Naive thymus-derived CD8-positive, alpha-beta T cell (primary cell): ENCODE results near the gene DNAH3. TPM values are rescaled to one million over a fixed set of nuclear protein-coding genes. Genes with fewer than 3 reads are reported as not detected.
"Not testable (repeated sequence)": the region's sequence is repeated elsewhere in the genome, so short reads cannot be mapped to it uniquely, and the experiment has no call there.

Experiments used
- ATAC-seq, 2 donors: fragments of 150-1000 bp; cut with Tn5 transposase in 1 of 2; sonication (Bioruptor Pico), chemical (Tn5 transposase) in 1 of 2; 1 replicate in 1 of 2; 2 replicates in 1 of 2; pipeline ENCODE4 v1.10.0; 2021; ENCODE audit warnings: mild to moderate bottlenecking in 2 of 2, moderate library complexity in 2 of 2
- POLR2A ChIA-PET: fragments of 350-600 bp; sonication (Branson Sonifier 250); formaldehyde crosslinking; loops from one replicate; lab custom pipeline; 2021; ENCODE audit warnings: antibody characterized with exemption; lab: Charles Lee
- DNase-seq, 10 donors: peaks; one replicate each; pipeline versions ENCODE4 v3.0.0 to v3.0.0-alpha.2; 2020 to 2022
- H3K27ac Mint-ChIP-seq, 10 donors: one replicate each; pipeline ENCODE4 v1.8.0; 2020 to 2022; ENCODE audit warnings: mild to moderate bottlenecking in 10 of 10, mixed read lengths in 10 of 10, moderate library complexity in 4 of 10, inconsistent platforms in 1 of 10
- H3K27me3 Mint-ChIP-seq, 5 donors: one replicate each; pipeline ENCODE4 v1.8.0; 2021 to 2022; ENCODE audit warnings: mixed read lengths in 5 of 5
- H3K36me3 Mint-ChIP-seq, 3 donors: one replicate each; pipeline ENCODE4 v1.8.0; 2020 to 2022; ENCODE audit warnings: mixed read lengths in 3 of 3, mild to moderate bottlenecking in 2 of 3, inconsistent platforms in 1 of 3
- H3K4me1 Mint-ChIP-seq, 4 donors: one replicate each; pipeline ENCODE4 v1.8.0; 2021 to 2022; ENCODE audit warnings: mixed read lengths in 4 of 4
- H3K4me3 Mint-ChIP-seq, 10 donors: one replicate each; pipeline ENCODE4 v1.8.0; 2020 to 2022; ENCODE audit warnings: mild to moderate bottlenecking in 10 of 10, mixed read lengths in 10 of 10, moderate library complexity in 6 of 10, inconsistent platforms in 1 of 10
- H3K9me3 Mint-ChIP-seq, 9 donors: one replicate each; pipeline ENCODE4 v1.8.0; 2020 to 2022; ENCODE audit warnings: mixed read lengths in 9 of 9, mild to moderate bottlenecking in 3 of 9, inconsistent platforms in 1 of 9, moderate library complexity in 1 of 9
- polyA plus RNA-seq, 3 donors: library from polyadenylated mRNA; unstranded; fragments of 300-500 nt; fragmentation: Illumina TruSeq; gene quantifications; one replicate each; pipeline ENCODE4 v1.2.3, GENCODE V29; 2021
- total RNA-seq, 8 experiments: library from RNA in 2 of 8; stranded (reverse) in 2 of 8; gene quantifications; one replicate each; pipeline ENCODE4 v1.2.3 and lab custom pipeline; 2021 to 2026

DNAH3 gene
- total and polyA plus RNA-seq, 5 experiments from 2014 or later = not detected

DNA sequence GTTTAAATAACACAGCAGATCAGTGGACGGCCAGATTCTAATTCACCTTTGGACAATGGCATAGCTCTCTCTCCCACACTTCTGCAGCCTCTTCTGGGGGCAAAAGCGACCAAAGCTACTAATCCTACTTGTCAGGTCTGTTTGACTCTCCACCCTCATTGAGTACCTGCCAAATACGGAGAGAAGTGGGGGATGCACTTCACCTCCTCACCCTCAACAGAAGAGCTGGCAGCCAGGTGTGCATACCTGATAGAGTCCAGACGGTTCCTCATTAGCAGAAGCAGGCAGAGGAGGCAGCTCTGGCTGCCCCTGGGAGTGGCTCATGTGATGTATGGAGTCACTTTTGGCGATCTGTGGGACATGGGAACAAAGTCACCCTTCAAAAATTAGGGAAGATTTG is 4.9 kb downstream of the DNAH3 start:
- Mint-ChIP-seq H3K4me1 (peaks cover 0 to 1% (median 0%) of the 10 kb centered on the region in 4 donors), H3K9me3 (peaks cover 0 to 11% (median 5%) of the 10 kb centered on the region in 9 donors), H3K4me3 (no peak overlapping the region), H3K27me3 (peaks cover 11 to 34% (median 19%) of the 10 kb centered on the region in 5 donors), H3K36me3 (peaks cover 0 to 5% (median 2%) of the 10 kb centered on the region in 3 donors), H3K27ac (no peak overlapping the region)
- ATAC-seq (no peak), DNase-seq (no peak)
- POLR2A ChIA-PET = no interaction called here

DNA sequence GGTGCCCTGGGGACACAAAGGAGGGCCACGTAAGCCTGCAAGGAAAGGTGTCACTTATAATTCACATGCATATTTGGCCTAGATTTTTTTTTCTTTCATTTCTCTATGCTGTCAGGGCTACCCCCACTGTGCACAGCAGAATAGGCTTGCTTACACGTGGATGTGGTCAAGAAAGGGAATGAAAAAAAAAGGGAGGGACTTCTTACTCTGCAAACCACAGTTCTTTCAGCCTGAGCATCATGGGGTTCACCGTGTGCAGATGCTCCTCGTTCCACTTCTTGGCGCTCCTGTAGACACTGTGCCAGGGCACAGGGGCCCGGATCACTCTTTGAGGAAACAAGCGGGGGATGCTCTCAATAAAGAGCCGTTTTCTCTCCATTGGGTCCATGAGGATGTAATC is 16.6 kb downstream of the DNAH3 start:
- POLR2A ChIA-PET = no interaction called here
- no peak overlapping the region for H3K4me3 Mint-ChIP-seq
- peaks cover 0 to 5% (median 0%) of the 10 kb centered on the region in 9 donors for H3K9me3 Mint-ChIP-seq
- peaks cover 0 to 4% (median 0%) of the 10 kb centered on the region in 3 donors for H3K36me3 Mint-ChIP-seq
- H3K4me1 Mint-ChIP-seq = no peaks in the 10 kb centered on the region
- H3K27me3 Mint-ChIP-seq = peaks cover 0 to 4% (median 3%) of the 10 kb centered on the region in 5 donors
- no peak for ATAC-seq
- no peak for DNase-seq
- no peak overlapping the region for H3K27ac Mint-ChIP-seq

- DNase-seq (no peak), ATAC-seq (no peak)
- H3K36me3 Mint-ChIP-seq = peaks cover 0 to 6% (median 0%) of the 10 kb centered on the region in 3 donors
- peaks cover 0 to 12% (median 3%) of the 10 kb centered on the region in 5 donors for H3K27me3 Mint-ChIP-seq
- no peaks in the 10 kb centered on the region for H3K9me3 Mint-ChIP-seq
- no peaks in the 10 kb centered on the region for H3K4me1 Mint-ChIP-seq
- POLR2A ChIA-PET = no interaction called here
- no peak overlapping the region for H3K4me3 Mint-ChIP-seq
- H3K27ac Mint-ChIP-seq = peak overlapping the region in 2 of 10 donors; percentile 16 to 23
These were observed 19.8 kb downstream of the DNAH3 start for GRCh38 chr16:21130811-21131210.

DNA sequence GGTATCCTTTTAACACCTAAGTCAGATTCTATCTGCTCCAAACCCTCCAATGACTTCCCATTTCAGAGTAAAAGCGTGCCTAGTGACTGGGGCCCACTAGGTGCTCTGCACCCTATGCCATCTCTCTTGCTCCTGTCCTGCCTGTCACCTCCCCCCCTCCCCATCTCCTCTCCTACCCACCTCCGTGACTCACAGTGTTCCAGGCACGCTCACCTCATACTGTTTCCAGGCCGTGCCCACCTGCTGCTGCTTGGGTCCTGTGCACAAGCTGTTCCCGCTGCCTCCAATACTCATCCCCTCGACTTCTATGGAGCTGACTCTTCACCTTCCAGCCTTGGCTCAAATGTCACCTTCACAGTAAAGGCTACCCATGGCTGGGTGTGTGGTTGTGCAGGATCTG is 21.7 kb downstream of the DNAH3 start:
- Mint-ChIP-seq H3K27me3 (peaks cover 0 to 12% (median 3%) of the 10 kb centered on the region in 5 donors), H3K4me3 (no peak overlapping the region), H3K27ac (no peak overlapping the region), H3K4me1 (no peaks in the 10 kb centered on the region), H3K36me3 (peaks cover 0 to 10% (median 9%) of the 10 kb centered on the region in 3 donors), H3K9me3 (no peaks in the 10 kb centered on the region)
- no peak for DNase-seq
- POLR2A ChIA-PET = no interaction called here
- no peak for ATAC-seq

GRCh38 chr16:21126518-21126917 is 24.1 kb downstream of the DNAH3 start:
- peaks cover 0 to 13% (median 12%) of the 10 kb centered on the region in 3 donors for H3K36me3 Mint-ChIP-seq
- no peak for ATAC-seq
- H3K4me3 Mint-ChIP-seq = no peak overlapping the region
- POLR2A ChIA-PET = no interaction called here
- no peak overlapping the region for H3K27ac Mint-ChIP-seq
- peaks cover 0 to 12% (median 3%) of the 10 kb centered on the region in 5 donors for H3K27me3 Mint-ChIP-seq
- DNase-seq = no peak
- no peaks in the 10 kb centered on the region for H3K9me3 Mint-ChIP-seq
- H3K4me1 Mint-ChIP-seq = no peaks in the 10 kb centered on the region

GRCh38 chr16:21125191-21125590 is 25.5 kb downstream of the DNAH3 start:
- H3K4me1 Mint-ChIP-seq = no peaks in the 10 kb centered on the region
- DNase-seq (no peak), ATAC-seq (no peak)
- H3K36me3 Mint-ChIP-seq = peaks cover 0 to 20% (median 19%) of the 10 kb centered on the region in 3 donors
- H3K9me3 Mint-ChIP-seq = no peaks in the 10 kb centered on the region
- no peak overlapping the region for H3K4me3 Mint-ChIP-seq
- POLR2A ChIA-PET = no interaction called here
- H3K27me3 Mint-ChIP-seq = peaks cover 0 to 11% (median 1%) of the 10 kb centered on the region in 5 donors
- H3K27ac Mint-ChIP-seq = no peak overlapping the region

DNA sequence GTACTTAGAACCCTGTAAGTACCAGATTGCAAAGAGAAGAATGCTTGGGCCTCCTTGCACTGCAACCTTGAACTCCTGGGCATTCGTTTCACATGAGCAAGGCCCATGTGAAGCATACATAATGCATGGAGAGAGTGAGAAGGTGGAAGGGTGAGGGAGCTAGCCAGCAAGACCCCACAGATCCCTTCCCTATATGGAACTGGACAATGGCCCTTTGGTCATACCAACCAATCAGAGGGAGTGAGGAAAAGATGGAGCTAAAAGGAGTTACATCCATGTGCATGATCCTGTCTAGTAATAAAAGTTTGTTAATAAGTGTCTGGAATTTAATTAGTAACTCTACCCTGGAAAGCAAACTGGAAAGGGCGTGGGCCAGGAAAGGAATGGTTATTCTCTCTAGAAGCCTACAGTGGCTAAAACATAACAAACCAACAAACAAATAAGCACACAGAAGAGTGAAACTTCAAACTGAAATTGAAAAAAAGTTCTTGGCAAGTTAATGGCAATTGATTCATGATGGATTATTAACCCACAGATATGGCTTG is 29.6 kb downstream of the DNAH3 start:
- no peak for ATAC-seq
- H3K4me3 Mint-ChIP-seq = no peak overlapping the region
- no peak for DNase-seq
- peaks cover 6 to 17% (median 15%) of the 10 kb centered on the region in 4 donors for H3K4me1 Mint-ChIP-seq
- peaks cover 8 to 32% (median 28%) of the 10 kb centered on the region in 3 donors for H3K36me3 Mint-ChIP-seq
- peak overlapping the region in 1 of 10 donors; percentile 35 for H3K27ac Mint-ChIP-seq
- peaks cover 0 to 11% (median 2%) of the 10 kb centered on the region in 9 donors for H3K9me3 Mint-ChIP-seq
- POLR2A ChIA-PET = no interaction called here
- no peaks in the 10 kb centered on the region for H3K27me3 Mint-ChIP-seq

GRCh38 chr16:21117567-21117966 is 33.1 kb downstream of the DNAH3 start:
- Mint-ChIP-seq H3K27ac (peak overlapping the region in 6 of 10 donors; percentile 17 to 91 (median 63)), H3K27me3 (no peaks in the 10 kb centered on the region), H3K36me3 (peaks cover 8 to 19% (median 18%) of the 10 kb centered on the region in 3 donors), H3K4me1 (peaks cover 7 to 19% (median 16%) of the 10 kb centered on the region in 4 donors), H3K9me3 (peaks cover 0 to 11% (median 2%) of the 10 kb centered on the region in 9 donors), H3K4me3 (peak overlapping the region in 8 of 10 donors; percentile 8 to 81 (median 31))
- DNase-seq (no peak), ATAC-seq (no peak)
- POLR2A ChIA-PET = no interaction called here

- Mint-ChIP-seq H3K4me3 (peak overlapping the region; percentile 73 to 93 (median 84)), H3K27ac (peak overlapping the region in 9 of 10 donors; percentile 33 to 96 (median 61)), H3K4me1 (peaks cover 7 to 19% (median 16%) of the 10 kb centered on the region in 4 donors), H3K27me3 (no peaks in the 10 kb centered on the region), H3K36me3 (peaks cover 8 to 19% (median 16%) of the 10 kb centered on the region in 3 donors), H3K9me3 (peaks cover 0 to 11% (median 2%) of the 10 kb centered on the region in 9 donors)
- POLR2A ChIA-PET = no interaction called here
- peak in 1 of 2 donors; percentile 43 for ATAC-seq
- DNase-seq = peak in 2 of 10 donors; percentile 2 to 5
These were observed 34.4 kb downstream of the DNAH3 start for GRCh38 chr16:21116148-21116693.

- POLR2A ChIA-PET = not testable (repeated sequence)
- H3K36me3 Mint-ChIP-seq = peaks cover 8 to 15% (median 10%) of the 10 kb centered on the region in 3 donors
- H3K9me3 Mint-ChIP-seq = peaks cover 0 to 11% (median 2%) of the 10 kb centered on the region in 9 donors
These were observed 35.1 kb downstream of the DNAH3 start for GRCh38 chr16:21115551-21115950.

GRCh38 chr16:21103941-21104860 is 46.4 kb downstream of the DNAH3 start:
- POLR2A ChIA-PET = no interaction called here
- Mint-ChIP-seq H3K27me3 (peaks cover 0 to 21% (median 12%) of the 10 kb centered on the region in 5 donors), H3K9me3 (no peaks in the 10 kb centered on the region), H3K27ac (no peak overlapping the region), H3K4me3 (no peak overlapping the region), H3K36me3 (no peaks in the 10 kb centered on the region), H3K4me1 (peaks cover 0 to 6% (median under 1%) of the 10 kb centered on the region in 4 donors)
- ATAC-seq (no peak), DNase-seq (no peak)

More at GRCh38 chr16:21115551-21115950, 35.1 kb downstream of the DNAH3 start:
- Mint-ChIP-seq H3K4me1 (peaks cover 7 to 19% (median 16%) of the 10 kb centered on the region in 4 donors), H3K4me3 (peak overlapping the region in 1 of 10 donors; percentile 81)
- DNase-seq, H3K27me3 Mint-ChIP-seq, ATAC-seq, H3K27ac Mint-ChIP-seq: not testable (repeated sequence)

- peak in 1 of 2 donors; percentile 49 for ATAC-seq
- Mint-ChIP-seq H3K36me3 (no peaks in the 10 kb centered on the region), H3K27me3 (peaks cover 7 to 24% (median 18%) of the 10 kb centered on the region in 5 donors), H3K27ac (no peak overlapping the region), H3K4me1 (peaks cover 0 to 6% (median 0%) of the 10 kb centered on the region in 4 donors), H3K4me3 (no peak overlapping the region), H3K9me3 (no peaks in the 10 kb centered on the region)
- DNase-seq = peak in 4 of 10 donors; percentile 5 to 32 (median 16)
- POLR2A ChIA-PET = no interaction called here
These were observed 48.8 kb downstream of the DNAH3 start for GRCh38 chr16:21101631-21102420.
